ENCODE results near the gene DARS1.

- TF ChIP-seq, protein P1, sequence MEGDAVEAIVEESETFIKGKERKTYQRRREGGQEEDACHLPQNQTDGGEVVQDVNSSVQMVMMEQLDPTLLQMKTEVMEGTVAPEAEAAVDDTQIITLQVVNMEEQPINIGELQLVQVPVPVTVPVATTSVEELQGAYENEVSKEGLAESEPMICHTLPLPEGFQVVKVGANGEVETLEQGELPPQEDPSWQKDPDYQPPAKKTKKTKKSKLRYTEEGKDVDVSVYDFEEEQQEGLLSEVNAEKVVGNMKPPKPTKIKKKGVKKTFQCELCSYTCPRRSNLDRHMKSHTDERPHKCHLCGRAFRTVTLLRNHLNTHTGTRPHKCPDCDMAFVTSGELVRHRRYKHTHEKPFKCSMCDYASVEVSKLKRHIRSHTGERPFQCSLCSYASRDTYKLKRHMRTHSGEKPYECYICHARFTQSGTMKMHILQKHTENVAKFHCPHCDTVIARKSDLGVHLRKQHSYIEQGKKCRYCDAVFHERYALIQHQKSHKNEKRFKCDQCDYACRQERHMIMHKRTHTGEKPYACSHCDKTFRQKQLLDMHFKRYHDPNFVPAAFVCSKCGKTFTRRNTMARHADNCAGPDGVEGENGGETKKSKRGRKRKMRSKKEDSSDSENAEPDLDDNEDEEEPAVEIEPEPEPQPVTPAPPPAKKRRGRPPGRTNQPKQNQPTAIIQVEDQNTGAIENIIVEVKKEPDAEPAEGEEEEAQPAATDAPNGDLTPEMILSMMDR (IDR thresholded peaks at IDR 0.05 in 8 of 11, conservative IDR thresholded peaks at IDR 0.05 in 3 of 11), result no peak
- TF ChIP-seq POLR2A (IDR thresholded peaks at IDR 0.05) (no peak), POLR2AphosphoS5 (IDR thresholded peaks at IDR 0.05) (no peak)
These were observed 122.7 kb downstream of the DARS1 start for GRCh38 chr2:135862718-135863117.
